ENCODE measurements around the gene KCNK6.

Gene KCNK6

GRCh38 chr19:38340927-38341326, 21.3 kb downstream of the KCNK6 start:
- Histone ChIP-seq H3K27ac (replicated peaks) (no peak overlapping the region), H3K27me3 (ENCODE audit: insufficient read depth, poor library complexity, severe bottlenecking) (no peaks in the 10 kb centered on the region), H3K4me3 (replicated peaks; ENCODE audit: insufficient read depth, low read length) (no peak overlapping the region)
- TF ChIP-seq CTCF (IDR thresholded peaks at IDR 0.05; ENCODE audit: insufficient read depth, low read length) (no peak), REST (IDR thresholded peaks at IDR 0.05; ENCODE audit: insufficient replicate concordance, low read depth) (no peak), POLR2AphosphoS5 (IDR thresholded peaks at IDR 0.05; ENCODE audit: low read depth) (no peak), GABPA (IDR thresholded peaks at IDR 0.05; ENCODE audit: low read depth) (no peak), SPI1 (IDR thresholded peaks at IDR 0.05; ENCODE audit: borderline replicate concordance, low read depth) (no peak)
- no peak for DNase-seq (ENCODE audit: low read depth in 1 of 2, low spot score in 1 of 2)

- no peak for DNase-seq (ENCODE audit: low read depth in 1 of 2, low spot score in 1 of 2)
- H3K27ac ChIP-seq (replicated peaks), result no peak overlapping the region
- H3K4me3 ChIP-seq (replicated peaks; ENCODE audit: insufficient read depth, low read length), result no peak overlapping the region
- no peaks in the 10 kb centered on the region for H3K27me3 ChIP-seq (ENCODE audit: insufficient read depth, poor library complexity, severe bottlenecking)
- TF ChIP-seq GABPA (IDR thresholded peaks at IDR 0.05; ENCODE audit: low read depth), result no peak
- TF ChIP-seq REST (IDR thresholded peaks at IDR 0.05; ENCODE audit: insufficient replicate concordance, low read depth), result no peak
- no peak for TF ChIP-seq POLR2AphosphoS5 (IDR thresholded peaks at IDR 0.05; ENCODE audit: low read depth)
- no peak for TF ChIP-seq SPI1 (IDR thresholded peaks at IDR 0.05; ENCODE audit: borderline replicate concordance, low read depth)
- TF ChIP-seq CTCF (IDR thresholded peaks at IDR 0.05; ENCODE audit: insufficient read depth, low read length), result no peak
These were observed 27.2 kb downstream of the KCNK6 start for GRCh38 chr19:38346837-38347236.

GRCh38 chr19:38350883-38351282, 31.2 kb downstream of the KCNK6 start:
- no peak for TF ChIP-seq REST (IDR thresholded peaks at IDR 0.05; ENCODE audit: insufficient replicate concordance, low read depth)
- DNase-seq (ENCODE audit: low read depth in 1 of 2, low spot score in 1 of 2), result no peak
- H3K4me3 ChIP-seq (replicated peaks; ENCODE audit: insufficient read depth, low read length), result no peak overlapping the region

More at GRCh38 chr19:38350883-38351282, 31.2 kb downstream of the KCNK6 start:
- Histone ChIP-seq H3K27me3 (ENCODE audit: insufficient read depth, poor library complexity, severe bottlenecking) (no peaks in the 10 kb centered on the region), H3K27ac (replicated peaks) (no peak overlapping the region)
